HK-2 (cell line): ENCODE data around the gene SLC27A1.
A peak's percentile ranks its signal among the peaks of the same experiment; 100 is the strongest.
"Not testable (repeated sequence)": the region's sequence is repeated elsewhere in the genome, so short reads cannot be mapped to it uniquely, and the experiment has no call there.

Source experiments
- DNase-seq: peaks from one replicate; pipeline ENCODE4 v3.0.0-alpha.2; 2018; ENCODE audit not compliant: unreplicated experiment

SLC27A1 gene

GRCh38 chr19:17539238-17540117 is 69.2 kb downstream of the SLC27A1 start:
- peak; percentile 90 for DNase-seq

- DNase-seq = no peak
These were observed 69.8 kb downstream of the SLC27A1 start for GRCh38 chr19:17540174-17540573.

GRCh38 chr19:17541184-17541759 is 70.9 kb downstream of the SLC27A1 start:
- no peak for DNase-seq

- no peak for DNase-seq
These were observed 71.7 kb downstream of the SLC27A1 start for GRCh38 chr19:17542042-17542441.

GRCh38 chr19:17542793-17543582 is 72.7 kb downstream of the SLC27A1 start:
- no peak for DNase-seq

- no peak for DNase-seq
These were observed 73.7 kb downstream of the SLC27A1 start for GRCh38 chr19:17543986-17544385.

- DNase-seq = no peak
These were observed 74.1 kb downstream of the SLC27A1 start for GRCh38 chr19:17544418-17544817.

- DNase-seq = no peak
These were observed 77.8 kb downstream of the SLC27A1 start for GRCh38 chr19:17548145-17548544.

GRCh38 chr19:17549085-17549740 is 78.9 kb downstream of the SLC27A1 start:
- DNase-seq = no peak

- DNase-seq = no peak
These were observed 79.8 kb downstream of the SLC27A1 start for GRCh38 chr19:17550076-17550667.

- DNase-seq = not testable (repeated sequence)
These were observed 82.4 kb downstream of the SLC27A1 start for GRCh38 chr19:17552735-17553134.

- DNase-seq = peak; percentile 28
These were observed 82.9 kb downstream of the SLC27A1 start for GRCh38 chr19:17553256-17553655.

GRCh38 chr19:17554968-17555479 is 84.7 kb downstream of the SLC27A1 start:
- DNase-seq = no peak

- peak; percentile 91 for DNase-seq
These were observed 85.2 kb downstream of the SLC27A1 start, which contains the start of gene COLGALT1 for GRCh38 chr19:17555480-17555928. TSS of gene COLGALT1 (plus strand) at chr19:17555649. CDS start at chr19:17555714, 65 bp downstream.
